Measurements from ENCODE around the gene ERC2.

ERC2 gene

DNA sequence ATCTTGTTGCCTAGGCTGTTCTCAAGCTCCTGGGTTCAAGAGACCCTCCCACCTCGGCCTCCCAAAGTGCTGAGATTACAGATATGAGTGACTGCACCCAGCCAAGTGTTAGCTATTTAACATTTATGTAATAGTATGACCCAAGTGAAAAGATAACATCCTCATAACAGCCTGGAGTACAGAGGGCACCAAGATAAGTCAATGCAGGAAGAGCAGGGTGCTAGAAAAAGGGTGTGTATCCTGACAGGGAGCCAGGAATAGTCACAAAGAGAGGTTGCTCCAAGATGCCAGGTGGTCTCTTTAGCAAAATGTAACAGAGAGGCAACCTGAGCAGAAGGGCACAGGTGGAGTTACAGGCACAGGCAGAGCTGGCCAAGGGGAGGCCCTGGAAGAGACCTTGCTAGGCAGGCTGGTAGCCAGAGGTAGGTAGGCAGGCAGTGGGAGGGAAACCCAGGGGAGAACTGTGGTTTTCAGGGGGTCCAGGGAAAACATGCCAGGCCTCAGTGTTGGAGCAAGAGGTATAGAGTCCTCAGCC lies 277.4 kb downstream of the ERC2 start:
- no peaks in the 10 kb centered on the region for H3K79me2 ChIP-seq (ENCODE audit: control insufficient read depth, insufficient read depth, low read length, poor library complexity)
- no peak overlapping the region for H2AFZ ChIP-seq (ENCODE audit: insufficient read depth, low read length, poor library complexity)
- no peak overlapping the region for H3K4ac ChIP-seq (ENCODE audit: low read depth, low read length)
- no CpG with 5 or more reads among the region's 1 CpG for WGBS (ENCODE audit: extremely low coverage, insufficient coverage, insufficient read length)
- H3K36me3 ChIP-seq (ENCODE audit: control insufficient read depth in 1 of 2, insufficient read depth in 2 of 2, low read length in 2 of 2) = no peaks in the 10 kb centered on the region
- no peak overlapping the region for H2BK120ac ChIP-seq (ENCODE audit: insufficient read depth, low read length, poor library complexity)
- no peak for DNase-seq
- no peak overlapping the region for H4K91ac ChIP-seq (ENCODE audit: low read depth, low read length)
- no peak overlapping the region for H3K18ac ChIP-seq (ENCODE audit: low read length)
- H3K9me3 ChIP-seq (ENCODE audit: insufficient read depth, low read depth, low read length) = no peaks in the 10 kb centered on the region
- H3K4me3 ChIP-seq (ENCODE audit: low read depth, low read length) = no peak overlapping the region
- H4K12ac ChIP-seq (ENCODE audit: low read depth, low read length) = no peak overlapping the region
- H2BK12ac ChIP-seq (ENCODE audit: low read length) = no peak overlapping the region
- no peak overlapping the region for H3K9ac ChIP-seq (ENCODE audit: low read length)
- H2AK5ac ChIP-seq (ENCODE audit: low read length) = no peak overlapping the region
- H3K27ac ChIP-seq (ENCODE audit: low read depth, low read length) = no peak overlapping the region
- H3K14ac ChIP-seq (ENCODE audit: low read length) = no peak overlapping the region
- H2BK5ac ChIP-seq (ENCODE audit: low read depth, low read length, poor library complexity) = no peak overlapping the region
- no peak overlapping the region for H3K4me2 ChIP-seq (ENCODE audit: low read length)
- no peak overlapping the region for H3K23ac ChIP-seq (ENCODE audit: low read length)
- no peaks in the 10 kb centered on the region for H3K27me3 ChIP-seq (ENCODE audit: insufficient read depth, low read length)
- H3K79me1 ChIP-seq (ENCODE audit: low read length) = no peaks in the 10 kb centered on the region
- no peaks in the 10 kb centered on the region for H3K4me1 ChIP-seq (ENCODE audit: control insufficient read depth in 1 of 2, insufficient read depth in 2 of 2, low read length in 2 of 2)
- no peak overlapping the region for H4K8ac ChIP-seq (ENCODE audit: low read depth, low read length)

DNA sequence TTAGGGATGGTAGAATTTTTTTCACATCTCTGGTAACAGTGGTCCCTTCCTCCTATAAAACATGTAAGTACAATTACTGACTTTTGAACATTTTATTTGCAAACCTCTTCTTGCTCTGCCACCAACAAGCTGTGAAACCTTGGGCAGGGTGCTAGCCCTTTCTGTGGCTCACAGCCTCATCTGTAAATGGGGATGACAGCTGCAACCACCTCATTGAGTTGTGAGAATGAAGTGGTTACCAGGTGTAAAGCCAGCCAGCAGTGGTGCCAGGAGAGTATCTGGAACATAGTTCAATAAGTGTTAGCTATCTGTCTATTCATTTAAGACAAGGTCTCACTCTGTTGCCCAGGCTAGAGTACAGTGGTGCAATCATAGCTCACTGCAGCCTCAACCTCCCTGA lies 278.1 kb downstream of the ERC2 start:
- DNase-seq = no peak
- H3K9ac ChIP-seq (ENCODE audit: low read length) = no peak overlapping the region
- no peaks in the 10 kb centered on the region for H3K36me3 ChIP-seq (ENCODE audit: control insufficient read depth in 1 of 2, insufficient read depth in 2 of 2, low read length in 2 of 2)
- no peaks in the 10 kb centered on the region for H3K79me2 ChIP-seq (ENCODE audit: control insufficient read depth, insufficient read depth, low read length, poor library complexity)
- no peaks in the 10 kb centered on the region for H3K27me3 ChIP-seq (ENCODE audit: insufficient read depth, low read length)
- no peak overlapping the region for H2AK5ac ChIP-seq (ENCODE audit: low read length)
- no peak overlapping the region for H3K27ac ChIP-seq (ENCODE audit: low read depth, low read length)
- H3K18ac ChIP-seq (ENCODE audit: low read length) = no peak overlapping the region
- H4K12ac ChIP-seq (ENCODE audit: low read depth, low read length) = no peak overlapping the region
- no peak overlapping the region for H3K23ac ChIP-seq (ENCODE audit: low read length)
- H4K91ac ChIP-seq (ENCODE audit: low read depth, low read length) = no peak overlapping the region
- no peak overlapping the region for H3K4me2 ChIP-seq (ENCODE audit: low read length)
- H3K4ac ChIP-seq (ENCODE audit: low read depth, low read length) = no peak overlapping the region
- no peak overlapping the region for H4K8ac ChIP-seq (ENCODE audit: low read depth, low read length)
- H3K14ac ChIP-seq (ENCODE audit: low read length) = no peak overlapping the region
- no peak overlapping the region for H3K4me3 ChIP-seq (ENCODE audit: low read depth, low read length)
- H2BK12ac ChIP-seq (ENCODE audit: low read length) = no peak overlapping the region
- H2BK120ac ChIP-seq (ENCODE audit: insufficient read depth, low read length, poor library complexity) = no peak overlapping the region
- no peaks in the 10 kb centered on the region for H3K79me1 ChIP-seq (ENCODE audit: low read length)
- no peak overlapping the region for H2BK5ac ChIP-seq (ENCODE audit: low read depth, low read length, poor library complexity)
- H2AFZ ChIP-seq (ENCODE audit: insufficient read depth, low read length, poor library complexity) = no peak overlapping the region
- H3K9me3 ChIP-seq (ENCODE audit: insufficient read depth, low read depth, low read length) = no peaks in the 10 kb centered on the region
- H3K4me1 ChIP-seq (ENCODE audit: control insufficient read depth in 1 of 2, insufficient read depth in 2 of 2, low read length in 2 of 2) = no peaks in the 10 kb centered on the region

DNA sequence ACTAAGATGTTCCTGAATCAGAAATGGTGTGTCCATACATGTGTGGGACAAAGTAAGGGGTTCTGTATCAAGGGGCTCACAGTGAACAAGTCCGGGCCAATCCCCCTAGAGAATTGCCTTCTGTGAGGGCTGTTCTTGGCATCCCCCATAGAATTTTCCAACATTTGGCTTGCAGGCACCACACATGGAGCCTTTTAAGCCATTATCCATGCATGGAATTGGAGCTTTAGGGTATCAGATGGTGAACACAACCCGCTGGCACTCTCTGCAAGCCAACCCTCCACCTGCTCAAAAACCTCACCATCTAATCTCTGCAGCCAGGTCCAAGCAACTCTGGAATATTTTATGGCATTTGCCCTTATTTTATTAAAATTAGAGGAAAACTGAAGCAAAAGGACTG lies 278.7 kb downstream of the ERC2 start:
- Histone ChIP-seq H3K4ac (ENCODE audit: low read depth, low read length) (no peak overlapping the region), H3K4me1 (ENCODE audit: control insufficient read depth in 1 of 2, insufficient read depth in 2 of 2, low read length in 2 of 2) (no peaks in the 10 kb centered on the region), H3K23ac (ENCODE audit: low read length) (no peak overlapping the region), H2BK120ac (ENCODE audit: insufficient read depth, low read length, poor library complexity) (no peak overlapping the region), H3K14ac (ENCODE audit: low read length) (no peak overlapping the region), H4K12ac (ENCODE audit: low read depth, low read length) (no peak overlapping the region), H2BK5ac (ENCODE audit: low read depth, low read length, poor library complexity) (no peak overlapping the region), H3K4me3 (ENCODE audit: low read depth, low read length) (no peak overlapping the region), H3K9me3 (ENCODE audit: insufficient read depth, low read depth, low read length) (no peaks in the 10 kb centered on the region), H3K36me3 (ENCODE audit: control insufficient read depth in 1 of 2, insufficient read depth in 2 of 2, low read length in 2 of 2) (no peaks in the 10 kb centered on the region), H2AFZ (ENCODE audit: insufficient read depth, low read length, poor library complexity) (no peak overlapping the region), H4K8ac (ENCODE audit: low read depth, low read length) (no peak overlapping the region), H3K4me2 (ENCODE audit: low read length) (no peak overlapping the region), H3K18ac (ENCODE audit: low read length) (no peak overlapping the region), H2BK12ac (ENCODE audit: low read length) (no peak overlapping the region), H3K27ac (ENCODE audit: low read depth, low read length) (no peak overlapping the region), H3K9ac (ENCODE audit: low read length) (no peak overlapping the region), H3K79me1 (ENCODE audit: low read length) (no peaks in the 10 kb centered on the region), H3K79me2 (ENCODE audit: control insufficient read depth, insufficient read depth, low read length, poor library complexity) (no peaks in the 10 kb centered on the region), H2AK5ac (ENCODE audit: low read length) (no peak overlapping the region), H4K91ac (ENCODE audit: low read depth, low read length) (no peak overlapping the region), H3K27me3 (ENCODE audit: insufficient read depth, low read length) (no peaks in the 10 kb centered on the region)
- no peak for DNase-seq
- no CpG with 5 or more reads among the region's 2 CpGs for WGBS (ENCODE audit: extremely low coverage, insufficient coverage, insufficient read length)

DNA sequence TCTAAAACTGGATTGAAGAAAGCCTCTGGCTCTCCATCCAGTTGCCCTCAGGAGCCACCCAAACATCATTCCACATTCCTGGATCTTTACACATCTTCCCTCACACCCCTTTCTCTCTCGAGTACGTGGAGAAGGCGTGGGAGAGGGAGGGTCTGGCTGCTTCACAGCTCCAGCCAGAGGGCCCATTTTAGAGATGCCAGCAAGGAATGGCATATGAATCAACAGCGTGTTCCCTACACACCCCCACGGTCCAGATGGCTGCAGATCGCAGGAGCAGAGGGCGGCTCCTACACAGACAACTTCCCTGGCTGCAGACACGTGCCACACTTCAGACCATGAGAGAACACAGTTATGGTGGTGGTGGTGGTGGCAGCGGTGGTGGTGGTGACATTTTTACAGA lies 280.1 kb downstream of the ERC2 start:
- no peak for DNase-seq
- Histone ChIP-seq H4K91ac (ENCODE audit: low read depth, low read length) (no peak overlapping the region), H2AK5ac (ENCODE audit: low read length) (no peak overlapping the region), H3K9me3 (ENCODE audit: insufficient read depth, low read depth, low read length) (no peaks in the 10 kb centered on the region), H3K27me3 (ENCODE audit: insufficient read depth, low read length) (no peaks in the 10 kb centered on the region), H4K12ac (ENCODE audit: low read depth, low read length) (no peak overlapping the region), H3K4me2 (ENCODE audit: low read length) (no peak overlapping the region), H2BK12ac (ENCODE audit: low read length) (no peak overlapping the region), H3K23ac (ENCODE audit: low read length) (no peak overlapping the region), H2BK5ac (ENCODE audit: low read depth, low read length, poor library complexity) (no peak overlapping the region), H3K14ac (ENCODE audit: low read length) (no peak overlapping the region), H3K4me3 (ENCODE audit: low read depth, low read length) (no peak overlapping the region), H2BK120ac (ENCODE audit: insufficient read depth, low read length, poor library complexity) (no peak overlapping the region), H3K36me3 (ENCODE audit: control insufficient read depth in 1 of 2, insufficient read depth in 2 of 2, low read length in 2 of 2) (no peaks in the 10 kb centered on the region), H3K79me1 (ENCODE audit: low read length) (no peaks in the 10 kb centered on the region), H3K18ac (ENCODE audit: low read length) (no peak overlapping the region), H3K9ac (ENCODE audit: low read length) (no peak overlapping the region), H4K8ac (ENCODE audit: low read depth, low read length) (no peak overlapping the region), H3K4me1 (ENCODE audit: control insufficient read depth in 1 of 2, insufficient read depth in 2 of 2, low read length in 2 of 2) (no peaks in the 10 kb centered on the region), H3K4ac (ENCODE audit: low read depth, low read length) (no peak overlapping the region), H3K79me2 (ENCODE audit: control insufficient read depth, insufficient read depth, low read length, poor library complexity) (no peaks in the 10 kb centered on the region), H3K27ac (ENCODE audit: low read depth, low read length) (no peak overlapping the region), H2AFZ (ENCODE audit: insufficient read depth, low read length, poor library complexity) (no peak overlapping the region)
- no CpG with 5 or more reads among the region's 9 CpGs for WGBS (ENCODE audit: extremely low coverage, insufficient coverage, insufficient read length)
